HG03135 (cell line): ENCODE data around the gene RGSL1.

Experiments used
- ATAC-seq: cut with Tn5 transposase; IDR thresholded peaks from one replicate; pipeline ENCODE4 v1.9.1; 2021; ENCODE audit warnings: mild to moderate bottlenecking, moderate library complexity; ENCODE audit not compliant: unreplicated experiment

RGSL1 gene

GRCh38 chr1:182608845-182609610 is 159.1 kb downstream of the RGSL1 start:
- ATAC-seq = no peak
